B cell (primary cell): ENCODE data around the gene FKBP15. TPM values are rescaled to one million over a fixed set of nuclear protein-coding genes. Genes with fewer than 3 reads are reported as not detected.

Experiments used
- ATAC-seq: fragments of 200-7000 bp; cut with Tn5 transposase; one replicate; pipeline ENCODE4 v1.10.0; 2021; ENCODE audit warnings: low read depth, mild to moderate bottlenecking, moderate number of reproducible peaks, moderate library complexity
- CTCF ChIA-PET: fragments of 350-600 bp; sonication (Branson Sonifier 250); formaldehyde crosslinking; loops from one replicate; lab custom pipeline; 2021; ENCODE audit warnings: antibody characterized with exemption, inconsistent platforms; lab: Charles Lee
- POLR2A ChIA-PET: fragments of 350-600 bp; sonication (Branson Sonifier 250); formaldehyde crosslinking; loops from one replicate; lab custom pipeline; 2021; ENCODE audit warnings: antibody characterized with exemption; lab: Charles Lee
- DNase-seq: peaks from one replicate; pipeline ENCODE4 v3.0.0; 2013
- H2AFZ ChIP-seq: 2 replicates; pipeline ENCODE4 v1.6.1; 2012; ENCODE audit warnings: mild to moderate bottlenecking, low read depth, low read length; ENCODE audit not compliant: insufficient read depth, poor library complexity, severe bottlenecking
- H3K27ac ChIP-seq, 2 donors: 1 replicate in 1 of 2; 2 replicates in 1 of 2; pipeline ENCODE4 v1.5.1; 2012 to 2013; ENCODE audit warnings: low read length in 2 of 2, mild to moderate bottlenecking in 2 of 2, moderate library complexity in 1 of 2
- H3K27me3 ChIP-seq, 4 experiments: fragments of 200-600 bp in 1 of 4; sonication (generic) in 1 of 4; replicated peaks in 1 of 4; 1 replicate in 2 of 4; 2 replicates in 2 of 4; pipeline versions ENCODE4 v1.6.1 to v1.7.0; 2013 to 2016; ENCODE audit warnings: low read length in 3 of 4, mild to moderate bottlenecking in 2 of 4, mixed read lengths in 1 of 4, moderate library complexity in 1 of 4; ENCODE audit not compliant: insufficient read depth in 4 of 4, control insufficient read depth in 3 of 4; ENCODE audit errors: control extremely low read depth in 1 of 4
- H3K36me3 ChIP-seq, 2 experiments: replicated peaks in 1 of 2; 1 replicate in 1 of 2; 2 replicates in 1 of 2; pipeline versions ENCODE4 v1.6.1 to v1.7.1; 2013; ENCODE audit warnings: low read length in 1 of 2; ENCODE audit not compliant: insufficient read depth in 2 of 2, control insufficient read depth in 1 of 2; ENCODE audit errors: control extremely low read depth in 1 of 2, extremely low read depth in 1 of 2
- H3K4me1 ChIP-seq, 2 donors: fragments of 200-600 bp in 1 of 2; sonication (generic) in 1 of 2; 1 replicate in 1 of 2; 2 replicates in 1 of 2; pipeline versions ENCODE4 v1.5.1 to v1.6.1; 2013 to 2017; ENCODE audit warnings: low read length in 2 of 2; ENCODE audit not compliant: control insufficient read depth in 2 of 2, insufficient read depth in 2 of 2
- H3K4me2 ChIP-seq: replicated peaks from 2 replicates; pipeline ENCODE3; 2012; ENCODE audit warnings: mild to moderate bottlenecking, low read depth, low read length; ENCODE audit not compliant: poor library complexity, severe bottlenecking
- H3K4me3 ChIP-seq, 5 experiments: fragments of 200-600 bp in 1 of 5; sonication (generic) in 1 of 5; 1 replicate in 3 of 5; 2 replicates in 2 of 5; pipeline versions ENCODE4 v1.5.1 to v1.7.0; 2011 to 2016; ENCODE audit warnings: low read length in 4 of 5, mild to moderate bottlenecking in 4 of 5, low read depth in 2 of 5, control low read depth in 1 of 5, moderate library complexity in 1 of 5; ENCODE audit not compliant: insufficient read depth in 1 of 5; ENCODE audit errors: control extremely low read depth in 1 of 5, extremely low read depth in 1 of 5
- H3K79me2 ChIP-seq: fragments of 200-600 bp; sonication (generic); one replicate; pipeline ENCODE4 v1.6.0; 2016; ENCODE audit warnings: low read length; ENCODE audit not compliant: control insufficient read depth, insufficient read depth
- H3K9ac ChIP-seq: fragments of 200-600 bp; sonication (generic); 2 replicates; pipeline ENCODE4 v1.6.1; 2017; ENCODE audit warnings: mild to moderate bottlenecking, low read length, moderate library complexity
- H3K9me3 ChIP-seq, 3 donors: one replicate each; pipeline versions ENCODE4 v1.6.1 to v1.7.1; 2013; ENCODE audit warnings: low read length in 2 of 3; ENCODE audit not compliant: control insufficient read depth in 2 of 3, insufficient read depth in 1 of 3; ENCODE audit errors: control extremely low read depth in 1 of 3
- H4K20me1 ChIP-seq: 2 replicates; pipeline ENCODE4 v1.6.0; 2012; ENCODE audit warnings: mild to moderate bottlenecking, low read length; ENCODE audit not compliant: insufficient read depth, control insufficient read depth, poor library complexity, severe bottlenecking
- H3K27ac Mint-ChIP-seq: one replicate; pipeline ENCODE4 v1.8.0; 2021; ENCODE audit warnings: mixed read lengths
- H3K27me3 Mint-ChIP-seq: one replicate; pipeline ENCODE4 v1.8.0; 2021; ENCODE audit warnings: mixed read lengths
- H3K4me1 Mint-ChIP-seq: one replicate; pipeline ENCODE4 v1.8.0; 2021; ENCODE audit warnings: mixed read lengths
- H3K4me3 Mint-ChIP-seq: one replicate; pipeline ENCODE4 v1.8.0; 2021; ENCODE audit warnings: mixed read lengths
- H3K9me3 Mint-ChIP-seq: one replicate; pipeline ENCODE4 v1.8.0; 2022; ENCODE audit warnings: mixed read lengths; ENCODE audit not compliant: insufficient read depth
- EZH2 ChIP-seq: IDR thresholded peaks from 2 replicates; pipeline ENCODE4 v1.6.1; 2012; ENCODE audit warnings: borderline replicate concordance, low read depth, mild to moderate bottlenecking, moderate library complexity, low read length; ENCODE audit not compliant: insufficient read depth, poor library complexity, severe bottlenecking
- WGBS: methylation state at CpG from one replicate; pipeline ENCODE4 v1.1.5; 2013; ENCODE audit warnings: missing lambda C conversion rate; ENCODE audit not compliant: insufficient coverage; 5-methylcytosine and 5-hydroxymethylcytosine counted together
- intact Hi-C: fragments of 100-400 bp; cut with micrococcal nuclease; formaldehyde crosslinking; loops from one replicate; pipeline ENCODE4 v1.10.0; 2022
- polyA plus RNA-seq: library from polyadenylated mRNA; depleted of rRNA; stranded (reverse); fragments of >200 nt; gene quantifications from 2 replicates; pipeline ENCODE4 v1.2.3, GENCODE V29; 2012
- total RNA-seq, 2 donors: library from RNA; stranded (reverse); fragments of 120-200 nt in 1 of 2; gene quantifications; 1 replicate in 1 of 2; 2 replicates in 1 of 2; pipeline versions ENCODE4 v1.2.3 to v1.2.4, GENCODE V29; 2013 to 2022
- TF ChIP-seq, protein P1 (sequence below): fragments of 200-600 bp; IDR thresholded peaks from one replicate; pipeline ENCODE4 v1.8.0; 2022; ENCODE audit warnings: antibody characterized with exemption, mild to moderate bottlenecking

The FKBP15 gene
- total and polyA plus RNA-seq, 2 donors (not counting 1 experiment from before 2014, with no cell fraction given): 21.1 to 40.6 TPM

- no peaks in the 10 kb centered on the region for H3K79me2 ChIP-seq
- Mint-ChIP-seq H3K4me3 (no peak overlapping the region), H3K4me1 (no peaks in the 10 kb centered on the region), H3K9me3 (peaks cover 7% of the 10 kb centered on the region), H3K27ac (no peak overlapping the region), H3K27me3 (no peaks in the 10 kb centered on the region)
- ChIA-PET POLR2A (no interaction called here), CTCF (interaction anchor here (1.1 kb wide), 1 partner anchor 481 kb away, joined by 3 read pairs; no protein-coding TSS in a partner anchor)
- no peak overlapping the region for H3K4me3 ChIP-seq
- WGBS: 97% methylated on average over 5 of the region's 6 CpGs
- H3K27ac ChIP-seq: no peak overlapping the region
- no peak overlapping the region for H3K9ac ChIP-seq
- DNase-seq: no peak
- no peaks in the 10 kb centered on the region for H3K27me3 ChIP-seq
- peaks cover 23 to 68% of the 10 kb centered on the region in 2 experiments for H3K36me3 ChIP-seq
- intact Hi-C loops: no loop called here
- no peak for TF ChIP-seq EZH2
- TF ChIP-seq, protein P1, sequence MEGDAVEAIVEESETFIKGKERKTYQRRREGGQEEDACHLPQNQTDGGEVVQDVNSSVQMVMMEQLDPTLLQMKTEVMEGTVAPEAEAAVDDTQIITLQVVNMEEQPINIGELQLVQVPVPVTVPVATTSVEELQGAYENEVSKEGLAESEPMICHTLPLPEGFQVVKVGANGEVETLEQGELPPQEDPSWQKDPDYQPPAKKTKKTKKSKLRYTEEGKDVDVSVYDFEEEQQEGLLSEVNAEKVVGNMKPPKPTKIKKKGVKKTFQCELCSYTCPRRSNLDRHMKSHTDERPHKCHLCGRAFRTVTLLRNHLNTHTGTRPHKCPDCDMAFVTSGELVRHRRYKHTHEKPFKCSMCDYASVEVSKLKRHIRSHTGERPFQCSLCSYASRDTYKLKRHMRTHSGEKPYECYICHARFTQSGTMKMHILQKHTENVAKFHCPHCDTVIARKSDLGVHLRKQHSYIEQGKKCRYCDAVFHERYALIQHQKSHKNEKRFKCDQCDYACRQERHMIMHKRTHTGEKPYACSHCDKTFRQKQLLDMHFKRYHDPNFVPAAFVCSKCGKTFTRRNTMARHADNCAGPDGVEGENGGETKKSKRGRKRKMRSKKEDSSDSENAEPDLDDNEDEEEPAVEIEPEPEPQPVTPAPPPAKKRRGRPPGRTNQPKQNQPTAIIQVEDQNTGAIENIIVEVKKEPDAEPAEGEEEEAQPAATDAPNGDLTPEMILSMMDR: no peak
- no peaks in the 10 kb centered on the region for H4K20me1 ChIP-seq
- ATAC-seq: no peak
- peaks cover 0 to 3% (median 2%) of the 10 kb centered on the region in 3 donors for H3K9me3 ChIP-seq
- no peak overlapping the region for H2AFZ ChIP-seq
- no peaks in the 10 kb centered on the region for H3K4me1 ChIP-seq
- no peak overlapping the region for H3K4me2 ChIP-seq
Measured at GRCh38 chr9:113176803-113177202, 44.3 kb downstream of the FKBP15 start.

DNA sequence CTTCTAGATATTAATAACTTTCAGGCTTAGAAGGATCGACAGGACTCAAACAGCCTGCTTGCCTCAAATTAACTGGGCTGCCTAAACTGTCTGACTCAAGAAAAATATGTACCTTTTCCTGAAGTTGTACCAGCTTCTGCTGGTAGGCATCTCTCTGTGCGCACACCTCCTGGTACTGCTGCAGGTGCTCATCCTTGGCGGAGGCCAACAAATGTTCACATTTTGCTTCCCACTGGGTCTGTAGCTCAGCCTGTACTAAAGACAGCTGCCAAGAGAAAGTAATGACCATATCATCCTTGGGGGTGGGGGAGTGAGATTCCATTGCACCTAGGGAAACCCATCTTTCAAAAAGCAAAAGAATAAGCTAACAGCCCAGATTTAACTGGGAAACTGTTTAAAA, 47.7 kb downstream of the FKBP15 start:
- CTCF ChIA-PET: no interaction called here
- no peak for TF ChIP-seq EZH2
- TF ChIP-seq, protein P1: no peak
- Histone ChIP-seq H3K4me1 (no peaks in the 10 kb centered on the region), H3K4me2 (no peak overlapping the region), H3K27ac (no peak overlapping the region), H3K79me2 (no peaks in the 10 kb centered on the region), H3K9ac (no peak overlapping the region), H4K20me1 (no peaks in the 10 kb centered on the region), H3K4me3 (no peak overlapping the region), H3K27me3 (no peaks in the 10 kb centered on the region), H3K36me3 (peaks cover 20 to 80% of the 10 kb centered on the region in 2 experiments), H2AFZ (no peak overlapping the region), H3K9me3 (peaks cover 0 to 3% (median 2%) of the 10 kb centered on the region in 3 donors)
- H3K4me1 Mint-ChIP-seq: no peaks in the 10 kb centered on the region
- WGBS: 86% methylated on average over 1 of the region's 3 CpGs
- no peak overlapping the region for H3K27ac Mint-ChIP-seq
- no peaks in the 10 kb centered on the region for H3K27me3 Mint-ChIP-seq
- ATAC-seq: no peak
- intact Hi-C loops: no loop called here
- H3K9me3 Mint-ChIP-seq: peaks cover 7% of the 10 kb centered on the region
- POLR2A ChIA-PET: no interaction called here
- DNase-seq: no peak
- no peak overlapping the region for H3K4me3 Mint-ChIP-seq
